NB4 (cell line): Measurements from ENCODE around the gene TTC22.

ENCODE experiments used
- CTCF ChIP-seq: IDR thresholded peaks from one replicate; pipeline ENCODE4 v1.5.1; 2012; ENCODE audit warnings: low read depth, low read length
- MAX ChIP-seq: IDR thresholded peaks from 2 replicates; pipeline ENCODE4 v1.6.1; 2011; ENCODE audit warnings: low read depth, low read length
- MYC ChIP-seq: IDR thresholded peaks from 2 replicates; pipeline ENCODE4 v1.6.1; 2011; ENCODE audit warnings: low read depth, low read length
- POLR2A ChIP-seq: IDR thresholded peaks from 2 replicates; pipeline ENCODE4 v1.6.1; 2011; ENCODE audit warnings: mild to moderate bottlenecking; ENCODE audit not compliant: insufficient read length; ENCODE audit errors: extremely low read depth

GRCh38 chr1:54798206-54798605, 2.9 kb downstream of the TTC22 start:
- TF ChIP-seq CTCF: no peak
- TF ChIP-seq POLR2A: no peak
- no peak for TF ChIP-seq MAX
- TF ChIP-seq MYC: no peak
